Erythroblast (primary cell): Measurements from ENCODE around the gene TENM4.
A peak's percentile ranks its signal among the peaks of the same experiment; 100 is the strongest.
"Not testable (repeated sequence)": the region's sequence is repeated elsewhere in the genome, so short reads cannot be mapped to it uniquely, and the experiment has no call there.

Source experiments
- DNase-seq, 2 experiments: peaks; one replicate each; lab custom pipeline; 2025; lab: John Stamatoyannopoulos, UW
- GATA1 ChIP-seq: IDR thresholded peaks from 2 replicates; pipeline ENCODE4 v1.6.1; 2011; ENCODE audit warnings: low read depth, mild to moderate bottlenecking, control low read depth, low read length, moderate library complexity
- POLR2A ChIP-seq: IDR thresholded peaks from 2 replicates; pipeline ENCODE4 v1.6.1; 2011; ENCODE audit warnings: mild to moderate bottlenecking, low read length

The TENM4 gene

GRCh38 chr11:78833237-78833636 lies 607.6 kb downstream of the TENM4 start:
- TF ChIP-seq POLR2A (no peak), GATA1 (no peak)

GRCh38 chr11:78832226-78832947 lies 608.4 kb downstream of the TENM4 start:
- TF ChIP-seq POLR2A = no peak
- peak in 1 of 2 experiments; percentile 2 for DNase-seq

More at GRCh38 chr11:78833237-78833636, 607.6 kb downstream of the TENM4 start:
- DNase-seq = no peak

GRCh38 chr11:78831571-78831970 lies 609.3 kb downstream of the TENM4 start:
- no peak for DNase-seq
- TF ChIP-seq POLR2A (no peak), GATA1 (no peak)

GRCh38 chr11:78830277-78830819 lies 610.5 kb downstream of the TENM4 start:
- TF ChIP-seq POLR2A = no peak
- no peak for TF ChIP-seq GATA1
- DNase-seq = no peak

GRCh38 chr11:78829146-78829545 lies 611.7 kb downstream of the TENM4 start:
- DNase-seq = no peak
- TF ChIP-seq GATA1 = no peak
- TF ChIP-seq POLR2A = no peak

- DNase-seq = no peak
- TF ChIP-seq POLR2A (no peak), GATA1 (no peak)
These were observed 612.2 kb downstream of the TENM4 start for GRCh38 chr11:78828676-78829075.

GRCh38 chr11:78827291-78827690 lies 613.5 kb downstream of the TENM4 start:
- not testable (repeated sequence) for DNase-seq

- TF ChIP-seq GATA1 (no peak), POLR2A (no peak)
- no peak for DNase-seq
These were observed 615.2 kb downstream of the TENM4 start for GRCh38 chr11:78825591-78826020.

- no peak for DNase-seq
- TF ChIP-seq POLR2A = no peak
- TF ChIP-seq GATA1 = no peak
These were observed 617.2 kb downstream of the TENM4 start for GRCh38 chr11:78823588-78823987.

GRCh38 chr11:78822931-78823423 lies 617.9 kb downstream of the TENM4 start:
- TF ChIP-seq POLR2A (no peak), GATA1 (no peak)
- DNase-seq = no peak

- no peak for TF ChIP-seq GATA1
- TF ChIP-seq POLR2A = no peak
- no peak for DNase-seq
These were observed 619.2 kb downstream of the TENM4 start for GRCh38 chr11:78821371-78822306.

GRCh38 chr11:78820741-78821140 lies 620.1 kb downstream of the TENM4 start:
- TF ChIP-seq GATA1 (no peak), POLR2A (no peak)
- DNase-seq = no peak

GRCh38 chr11:78818201-78818600 lies 622.6 kb downstream of the TENM4 start:
- no peak for DNase-seq
- no peak for TF ChIP-seq GATA1
- TF ChIP-seq POLR2A = no peak

GRCh38 chr11:78815831-78816230 lies 625.0 kb downstream of the TENM4 start:
- TF ChIP-seq GATA1 = no peak
- TF ChIP-seq POLR2A = no peak
- no peak for DNase-seq
